Measurements from ENCODE around the gene VSIG8.

DNA sequence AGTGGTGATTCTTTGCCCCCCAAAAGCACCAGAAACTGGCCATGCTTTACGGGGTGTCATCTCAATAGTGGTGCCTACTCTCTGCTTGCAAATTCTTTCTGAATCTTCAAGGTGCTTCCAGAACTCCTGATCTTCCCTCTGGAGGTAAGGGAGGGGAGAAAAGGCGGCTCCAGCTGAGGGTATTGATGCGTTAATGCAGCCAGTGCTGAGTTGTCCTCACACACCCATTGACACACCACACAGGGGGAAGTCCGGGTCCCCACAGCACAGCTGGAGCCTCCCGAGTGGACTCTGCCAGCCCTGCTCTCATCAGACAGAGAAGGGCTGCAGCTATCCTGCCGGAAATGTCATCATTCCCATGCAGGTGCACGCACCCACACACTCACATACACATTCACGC, 1.2 kb downstream of the VSIG8 start:
- no peak for TF ChIP-seq CTCF (conservative IDR thresholded peaks at IDR 0.05; ENCODE audit: low read depth, low read length)
- TF ChIP-seq EZH2 (IDR thresholded peaks at IDR 0.05; ENCODE audit: borderline replicate concordance, low read depth, low read length, poor library complexity, severe bottlenecking): no peak

Data from A673 (cell line).